ENCODE measurements around the gene SDK2.

SDK2 gene

DNA sequence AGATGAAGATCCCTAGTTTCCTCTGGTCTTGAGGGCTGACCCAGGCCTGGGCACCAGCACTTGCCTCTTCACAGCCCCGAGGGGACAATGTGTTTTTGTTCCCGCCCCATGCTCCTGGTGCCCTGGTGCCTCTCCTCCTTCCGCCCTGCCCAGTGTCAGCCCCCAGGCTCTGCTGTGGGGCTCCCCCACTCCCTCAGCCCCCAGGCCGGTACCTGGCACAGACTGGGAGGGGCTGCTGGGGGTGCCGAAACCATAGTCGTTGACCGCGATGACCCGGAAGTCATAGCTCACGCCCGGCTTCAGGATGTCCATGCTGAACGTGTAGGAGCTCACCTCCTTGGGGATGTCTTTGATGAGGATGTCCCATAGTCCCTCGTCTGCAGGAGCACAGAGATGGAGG, 292.0 kb downstream of the SDK2 start:
- no peak for DNase-seq

DNA sequence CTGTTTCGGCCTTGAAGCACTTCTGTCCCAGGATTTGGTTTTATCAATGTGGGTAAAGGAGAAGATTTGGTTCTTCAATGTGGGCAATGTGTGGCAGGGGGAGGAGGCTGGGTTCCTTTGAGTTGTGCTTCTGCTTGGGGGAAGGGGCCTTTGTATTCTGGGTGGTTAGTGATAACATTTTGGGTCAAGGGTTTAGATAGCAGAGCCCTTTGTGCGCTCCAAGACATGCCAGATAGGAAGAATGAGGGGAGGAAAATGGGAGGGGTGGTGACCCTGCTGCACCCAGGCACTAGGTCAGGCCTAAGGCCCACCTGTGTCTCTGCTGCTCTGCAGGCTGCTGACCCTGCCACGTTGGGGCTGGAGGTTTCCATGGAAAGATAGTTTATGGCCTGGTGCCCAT, 292.5 kb downstream of the SDK2 start:
- no peak for DNase-seq

DNA sequence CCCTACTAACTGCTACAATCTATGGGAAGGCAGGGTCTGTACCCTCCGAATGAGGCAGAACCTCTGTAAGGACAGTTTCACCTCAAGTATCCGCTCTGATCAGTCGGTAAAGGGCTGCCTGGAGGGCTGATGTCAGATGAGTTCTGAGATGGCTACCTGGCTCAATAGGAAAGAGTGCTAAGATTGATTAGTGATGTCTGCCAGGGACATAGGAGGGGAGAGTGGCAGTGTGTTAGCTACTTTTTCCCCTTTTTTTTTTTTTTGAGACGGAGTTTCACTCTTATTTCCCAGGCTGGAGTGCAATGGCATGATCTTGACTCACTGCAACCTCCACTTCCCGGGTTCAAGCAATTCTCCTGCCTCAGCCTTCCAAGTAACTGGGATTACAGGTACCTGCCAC, 293.4 kb downstream of the SDK2 start:
- DNase-seq: no peak

DNA sequence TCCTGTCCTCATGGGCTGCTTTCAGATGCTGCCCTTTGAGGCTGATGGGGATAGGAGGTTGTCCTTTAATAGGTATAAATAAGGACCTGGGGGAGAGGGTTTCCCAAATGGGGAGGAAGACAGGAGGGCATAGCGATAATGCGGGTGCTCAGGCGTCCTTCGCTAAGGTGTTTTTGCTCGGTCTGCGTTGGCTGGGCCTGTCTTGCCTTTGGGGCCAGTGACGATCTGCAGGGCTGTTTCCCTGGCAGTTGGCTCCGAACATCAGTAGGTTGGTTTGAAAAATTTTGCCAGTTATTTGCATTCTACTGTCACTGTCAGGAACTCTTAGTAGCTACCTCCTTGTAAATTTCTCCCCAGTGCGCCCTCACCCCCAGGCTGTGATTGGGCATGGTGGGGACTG, 294.6 kb downstream of the SDK2 start:
- DNase-seq: no peak

DNA sequence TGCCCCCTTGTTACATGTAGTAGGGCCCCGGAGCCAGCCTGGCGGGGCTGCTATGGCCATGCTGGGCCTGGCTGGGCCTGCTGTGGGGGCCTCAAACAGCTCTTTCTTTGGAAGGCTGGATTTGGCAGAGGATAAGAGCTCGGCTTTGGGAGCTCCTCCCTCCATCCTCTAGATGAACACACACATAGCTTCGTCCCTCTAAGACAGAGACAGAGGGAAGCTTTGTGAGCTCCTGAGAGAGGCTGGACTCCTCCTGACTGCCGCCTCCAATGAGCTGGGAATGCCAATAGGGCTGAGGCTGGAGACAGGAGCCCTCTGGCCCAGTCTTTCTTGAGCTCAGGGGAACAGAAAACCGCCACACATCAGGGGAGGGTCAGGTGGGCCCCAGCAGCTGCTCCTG, 295.1 kb downstream of the SDK2 start:
- DNase-seq: no peak

DNA sequence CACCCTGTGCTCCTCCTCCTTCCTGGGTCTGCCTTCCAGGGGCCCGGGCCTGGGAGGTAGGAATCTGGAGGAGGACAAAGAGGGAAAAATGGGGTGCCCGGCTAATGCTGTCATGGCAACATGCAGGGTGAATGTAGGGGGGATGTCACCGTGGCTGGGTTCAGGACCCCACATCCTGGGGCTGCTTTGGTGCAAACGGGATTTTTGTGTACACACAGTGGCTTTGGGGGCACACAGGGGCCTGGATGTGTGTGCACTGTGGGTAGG, 295.5 kb downstream of the SDK2 start:
- no peak for DNase-seq

DNA sequence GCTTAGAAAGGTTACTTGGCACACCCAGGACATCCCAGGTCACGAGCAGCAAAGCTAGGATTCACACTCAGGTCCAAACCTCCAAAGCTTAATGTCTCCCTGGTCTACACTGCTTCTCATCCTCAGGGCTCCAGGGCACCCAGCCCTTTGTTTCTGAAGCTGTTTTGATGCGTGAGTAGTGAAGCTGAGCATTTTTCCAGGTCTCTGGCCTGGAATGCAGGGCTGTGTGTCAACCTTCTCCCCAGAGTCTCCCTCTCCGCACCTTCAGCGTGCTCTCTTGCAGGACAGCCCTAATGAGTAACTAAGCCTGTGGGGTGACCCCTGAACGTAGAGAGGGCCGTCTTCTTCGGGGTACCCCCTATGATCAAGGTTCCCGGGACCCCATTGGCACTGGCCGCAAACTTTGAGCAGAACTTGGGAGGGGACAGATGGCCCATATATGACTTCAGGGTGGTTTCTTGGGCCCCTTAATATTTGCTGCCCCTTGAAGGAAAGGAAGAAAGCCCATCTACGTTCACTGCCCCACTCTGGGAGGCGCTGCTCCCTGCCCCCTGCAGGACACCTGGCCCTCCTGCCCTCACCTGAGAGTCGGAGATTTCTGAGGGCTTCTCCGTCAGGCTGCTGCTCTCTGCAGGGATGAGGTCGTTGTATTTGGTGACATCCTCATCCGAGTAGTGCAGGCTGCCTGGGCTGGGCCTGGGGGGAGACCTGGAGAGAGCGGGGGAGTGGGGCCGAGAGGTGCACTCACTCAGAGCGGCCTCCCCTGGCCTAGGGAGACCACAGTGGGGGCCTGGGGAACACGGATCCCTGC, 296.0 kb downstream of the SDK2 start:
- DNase-seq: no peak

DNA sequence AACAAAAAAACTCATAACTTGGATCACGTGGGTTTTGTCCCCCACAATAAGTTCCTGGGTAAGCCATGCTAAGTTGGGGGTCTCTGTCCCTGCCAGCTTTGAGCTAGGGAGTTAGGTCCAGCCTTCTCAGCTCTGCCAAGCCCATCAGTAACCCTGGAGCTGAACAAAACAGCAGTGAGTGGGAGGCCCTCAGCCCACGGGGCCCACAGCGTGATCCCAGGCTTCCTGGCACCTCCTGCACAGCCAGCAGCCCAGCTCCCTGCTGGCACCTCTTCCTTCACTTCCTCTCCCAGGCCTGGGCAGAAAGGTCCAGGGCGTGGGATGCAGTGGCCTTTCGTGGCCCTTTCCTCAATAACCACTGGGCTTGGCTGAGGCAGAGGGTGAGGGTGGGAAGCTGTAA, 296.9 kb downstream of the SDK2 start:
- DNase-seq: no peak

DNA sequence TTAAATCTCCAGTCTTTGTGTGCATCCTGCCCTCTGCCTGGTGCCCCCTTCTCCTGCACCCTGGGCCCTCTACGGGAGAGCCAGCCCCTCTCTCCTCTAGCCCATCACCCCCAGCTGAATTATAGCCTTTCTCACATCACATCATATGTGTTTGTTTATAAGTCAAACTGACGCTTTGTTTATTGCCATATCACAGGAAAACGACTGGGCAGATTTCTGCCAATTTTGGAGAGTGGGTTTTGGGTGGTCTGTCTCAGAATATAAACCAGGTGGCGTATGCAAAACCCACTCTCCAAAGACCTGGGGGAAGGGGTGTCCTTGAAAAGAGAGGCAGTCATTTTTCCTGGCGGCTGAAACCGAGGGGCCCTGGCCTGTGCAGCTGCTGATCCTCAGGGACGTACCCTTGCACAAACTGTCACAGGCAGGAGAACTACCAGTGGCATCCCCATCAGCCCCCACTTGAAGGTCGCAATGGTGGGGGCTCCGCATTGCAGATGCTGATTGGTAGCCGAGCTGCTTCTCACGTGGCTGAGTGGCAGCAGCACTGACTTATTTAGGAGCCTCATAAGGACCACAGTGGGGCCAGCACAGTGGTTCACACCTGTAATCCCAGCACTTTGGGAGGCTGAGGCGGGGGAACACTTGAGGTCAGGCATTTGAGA, 297.6 kb downstream of the SDK2 start:
- no peak for DNase-seq

DNA sequence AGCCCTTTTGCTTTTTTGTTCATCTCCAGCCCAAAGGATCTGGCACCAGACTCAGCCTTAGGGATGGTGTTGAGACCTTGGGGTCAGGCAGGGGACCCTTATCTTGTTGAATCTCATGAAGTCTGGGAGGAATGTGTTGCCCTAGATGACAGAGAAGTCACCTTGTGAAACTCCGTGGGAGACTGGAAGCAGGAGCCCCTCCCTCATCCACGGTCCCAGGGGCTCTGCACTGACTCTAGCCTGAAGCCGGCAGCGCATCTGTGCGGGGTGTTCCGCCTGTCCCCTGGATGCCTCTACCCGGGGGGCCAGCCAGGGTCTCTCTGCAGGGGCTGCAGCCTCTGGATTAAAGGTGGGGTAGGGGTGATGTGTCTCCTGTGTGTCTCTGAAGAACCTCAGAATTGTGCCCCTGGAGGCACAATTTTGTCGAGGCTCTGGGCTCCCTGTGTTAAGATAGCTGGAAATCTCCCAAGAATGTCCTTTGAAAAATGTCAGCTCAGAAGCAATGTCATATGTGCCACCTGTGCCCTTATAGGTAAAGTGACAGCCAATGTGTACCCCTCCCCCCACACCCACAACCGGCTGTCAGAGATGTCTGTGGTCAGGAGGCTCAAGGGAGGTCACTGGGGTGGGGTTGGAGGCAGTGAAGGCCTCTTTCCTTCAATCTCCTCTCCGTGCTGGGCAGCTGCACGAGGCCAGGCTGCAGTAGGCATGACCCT, 300.3 kb downstream of the SDK2 start:
- DNase-seq: no peak

DNA sequence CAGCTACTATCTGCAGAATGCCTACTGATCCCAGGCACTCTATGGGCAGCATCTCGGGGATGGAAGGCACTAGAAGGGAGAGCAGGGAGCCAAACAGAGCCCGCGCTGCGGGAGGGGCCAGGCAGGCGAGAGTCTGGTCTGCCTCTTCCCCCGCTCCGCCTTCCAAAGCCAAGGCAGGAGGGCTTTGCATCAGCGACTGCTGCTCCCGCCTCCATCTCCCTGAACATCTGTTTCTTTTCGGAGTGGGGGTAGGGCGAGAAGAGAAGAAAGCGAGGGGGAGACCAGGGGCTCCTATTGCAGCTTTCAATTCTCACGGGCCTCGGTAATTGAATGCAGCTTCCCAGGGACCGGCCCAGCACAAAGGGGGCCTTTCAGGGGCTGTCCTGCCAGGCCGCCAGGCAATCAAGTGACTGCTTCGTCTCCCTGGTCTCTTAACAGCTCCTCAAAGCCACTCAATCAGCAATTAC, 301.0 kb downstream of the SDK2 start:
- DNase-seq: no peak

DNA sequence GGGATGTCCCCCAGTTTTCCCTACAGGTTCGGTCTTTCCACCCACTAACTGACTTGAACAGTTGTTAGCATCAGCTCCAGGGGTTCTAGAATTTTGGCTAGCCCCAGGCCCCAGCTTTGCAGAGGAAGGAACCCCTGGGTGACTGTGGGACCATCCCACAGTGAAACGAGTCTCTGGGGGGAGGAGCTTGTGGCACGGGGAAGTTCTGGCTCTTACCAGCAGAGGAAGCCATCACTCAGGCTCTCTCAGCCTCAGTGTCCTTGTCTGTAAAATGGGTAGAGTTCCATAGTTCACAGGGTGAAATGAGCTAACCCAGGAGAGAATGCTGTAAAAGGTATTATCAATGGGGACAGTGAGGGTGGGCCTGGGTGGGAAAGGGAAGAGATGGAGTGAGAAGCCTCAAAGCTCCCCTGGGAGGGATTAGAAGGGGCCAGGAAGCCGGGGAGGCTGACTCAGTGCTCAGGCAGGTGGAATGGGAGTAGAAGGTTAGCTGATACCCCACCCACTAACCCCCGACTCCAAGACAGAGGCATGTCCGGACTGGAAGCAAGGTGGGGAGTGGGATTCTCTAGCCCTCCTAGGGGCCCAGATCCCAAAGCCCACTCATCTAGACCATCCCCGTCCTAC, 301.6 kb downstream of the SDK2 start:
- DNase-seq: no peak

DNA sequence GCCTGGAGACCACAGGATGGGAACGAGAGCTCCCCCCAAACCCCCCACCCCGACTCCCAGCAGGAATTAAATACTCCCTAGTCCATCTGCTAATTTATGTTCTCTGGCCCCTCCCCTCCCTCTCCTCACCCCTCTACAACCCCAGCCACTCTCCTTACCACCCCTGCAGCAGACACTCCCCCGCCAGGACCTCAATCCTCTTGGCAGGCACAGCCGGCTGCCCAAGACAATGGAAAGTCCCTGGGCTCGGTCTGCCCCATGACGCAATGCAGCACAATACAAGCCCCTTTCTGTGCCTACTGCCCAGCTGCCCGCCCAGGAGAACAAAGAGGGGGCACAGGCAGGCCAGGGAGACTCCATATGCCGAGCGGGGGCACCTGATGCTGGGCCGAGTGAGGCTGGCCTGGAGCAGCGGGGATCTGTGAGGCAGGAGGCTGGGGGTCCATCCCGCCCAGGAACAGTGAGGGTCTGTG, 302.2 kb downstream of the SDK2 start:
- DNase-seq: no peak

DNA sequence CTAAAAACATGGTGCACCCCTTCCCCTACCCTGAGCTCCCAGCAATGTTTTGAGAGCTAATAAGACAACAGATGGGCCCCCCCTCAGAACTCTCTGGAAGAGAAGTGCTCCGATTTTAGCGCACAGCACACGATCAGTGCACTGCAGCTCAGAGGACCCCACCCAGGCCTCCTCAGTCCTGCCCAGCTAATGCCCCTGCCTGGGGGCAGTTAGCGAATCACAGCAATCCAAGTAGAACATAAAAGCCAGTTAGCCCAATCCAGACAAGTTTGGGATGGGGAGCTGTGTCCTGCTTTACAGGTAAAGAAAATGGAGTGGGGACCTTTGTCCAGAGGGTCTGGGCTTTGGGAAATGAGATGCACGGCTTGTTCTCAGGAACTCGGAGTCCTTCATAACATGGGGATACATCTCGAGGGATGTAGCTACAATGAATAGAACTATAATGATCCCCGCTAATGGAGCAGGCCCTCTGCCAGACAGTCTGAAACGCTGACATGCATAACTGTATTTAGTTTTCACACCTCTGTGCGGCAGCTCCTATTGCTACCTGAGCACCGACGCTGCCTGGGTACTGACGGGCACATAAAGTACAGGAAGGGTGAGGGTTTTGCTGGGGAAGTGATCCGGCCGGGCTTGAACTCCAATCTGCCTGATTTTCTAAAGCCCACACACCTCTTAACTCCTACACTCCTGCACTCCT, 302.7 kb downstream of the SDK2 start:
- DNase-seq: no peak

DNA sequence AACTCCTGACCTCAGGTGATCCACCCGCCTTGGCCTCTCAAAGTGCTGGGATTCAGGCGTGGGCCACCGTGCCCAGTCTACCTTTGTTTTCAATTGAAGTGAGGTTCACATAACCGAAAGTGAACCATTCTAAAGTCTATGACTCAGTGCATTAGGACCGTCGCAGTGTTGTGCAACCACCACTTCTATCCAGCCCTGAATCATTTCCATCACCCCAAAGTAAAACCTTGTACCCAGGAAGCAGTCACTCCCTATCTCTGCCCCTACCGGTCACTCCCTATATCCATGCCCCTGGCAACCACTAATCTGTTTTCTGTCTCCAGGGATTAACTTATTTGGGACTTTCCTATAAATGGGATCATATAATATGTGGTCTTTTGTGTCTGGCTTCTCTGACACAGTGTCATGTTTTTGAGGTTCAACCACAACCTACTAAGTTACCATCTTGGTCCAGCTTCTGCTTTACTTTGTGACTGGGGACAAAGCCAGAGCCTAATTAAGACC, 304.1 kb downstream of the SDK2 start:
- no peak for DNase-seq

DNA sequence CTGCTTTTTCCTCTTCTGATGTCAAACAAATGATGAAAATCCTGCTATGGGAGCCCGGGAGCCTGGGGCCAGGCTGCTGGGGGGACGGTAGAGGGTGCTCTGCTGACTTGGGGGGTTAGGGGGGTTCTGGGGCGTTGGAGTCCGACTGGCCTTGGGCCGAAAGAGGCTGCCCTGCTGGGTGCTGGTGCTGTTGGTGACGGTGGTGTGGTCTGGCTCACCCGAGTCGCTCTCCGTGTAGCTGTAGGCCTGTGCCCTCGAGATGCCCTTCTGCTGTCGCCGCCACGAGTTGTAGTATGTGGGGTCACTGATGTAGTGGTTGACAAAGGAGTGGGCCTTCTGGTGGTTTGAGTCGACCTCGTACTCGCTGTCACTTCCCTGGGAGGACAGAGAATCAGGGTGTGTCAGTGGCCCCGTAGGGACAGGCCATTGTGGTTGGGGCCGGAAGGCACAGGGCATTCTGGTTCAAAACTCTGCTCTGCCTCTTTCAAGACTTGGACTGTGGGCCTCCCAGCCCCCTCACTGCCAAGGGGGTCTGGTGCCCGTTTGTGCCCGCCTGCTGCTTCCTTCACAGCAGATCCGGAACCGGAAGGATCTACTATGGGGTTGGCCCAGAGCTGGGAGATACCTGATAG, 305.6 kb downstream of the SDK2 start:
- DNase-seq: no peak

DNA sequence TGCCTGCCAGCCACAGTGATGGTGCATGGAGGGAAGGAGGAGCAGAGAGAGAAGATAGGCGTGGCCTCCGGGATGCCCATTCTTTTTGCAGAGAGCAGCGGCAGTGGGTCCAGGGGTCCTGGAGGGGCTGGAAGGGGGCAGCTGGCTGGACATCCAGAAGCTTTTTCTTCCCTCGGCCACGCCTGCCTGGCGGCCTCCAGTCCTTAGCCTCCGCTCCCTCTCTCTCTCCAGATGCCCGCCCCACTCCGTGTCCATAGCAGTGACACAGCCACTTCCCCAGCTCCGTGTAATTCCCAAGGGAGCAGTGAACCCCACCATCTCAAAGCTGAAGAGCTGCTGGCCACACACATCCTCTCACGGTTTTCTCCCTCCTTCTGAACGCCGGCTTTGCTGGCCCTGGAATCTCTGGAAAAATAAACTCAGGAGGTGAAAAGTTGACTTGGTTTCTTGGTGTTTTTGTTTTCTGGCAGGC, 306.2 kb downstream of the SDK2 start:
- no peak for DNase-seq

DNA sequence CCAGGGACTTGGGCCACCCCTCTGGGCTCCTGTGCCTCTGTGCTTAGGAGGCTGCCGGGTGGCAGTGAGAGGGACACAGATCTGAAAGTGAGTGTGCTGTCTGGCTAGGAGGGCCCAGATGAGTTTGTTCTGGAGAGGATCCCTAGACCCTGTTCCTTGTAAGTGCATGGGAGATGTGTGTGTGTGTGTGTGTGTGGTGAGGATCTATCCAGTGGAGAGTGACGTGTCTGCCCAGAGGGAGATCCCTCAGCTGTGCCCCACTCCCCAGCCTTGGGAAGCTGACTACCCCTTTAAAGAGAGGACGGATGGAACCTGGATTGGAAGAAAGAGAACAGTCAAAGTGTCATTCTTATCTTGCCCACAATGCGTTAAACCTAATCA, 306.9 kb downstream of the SDK2 start:
- DNase-seq: no peak

DNA sequence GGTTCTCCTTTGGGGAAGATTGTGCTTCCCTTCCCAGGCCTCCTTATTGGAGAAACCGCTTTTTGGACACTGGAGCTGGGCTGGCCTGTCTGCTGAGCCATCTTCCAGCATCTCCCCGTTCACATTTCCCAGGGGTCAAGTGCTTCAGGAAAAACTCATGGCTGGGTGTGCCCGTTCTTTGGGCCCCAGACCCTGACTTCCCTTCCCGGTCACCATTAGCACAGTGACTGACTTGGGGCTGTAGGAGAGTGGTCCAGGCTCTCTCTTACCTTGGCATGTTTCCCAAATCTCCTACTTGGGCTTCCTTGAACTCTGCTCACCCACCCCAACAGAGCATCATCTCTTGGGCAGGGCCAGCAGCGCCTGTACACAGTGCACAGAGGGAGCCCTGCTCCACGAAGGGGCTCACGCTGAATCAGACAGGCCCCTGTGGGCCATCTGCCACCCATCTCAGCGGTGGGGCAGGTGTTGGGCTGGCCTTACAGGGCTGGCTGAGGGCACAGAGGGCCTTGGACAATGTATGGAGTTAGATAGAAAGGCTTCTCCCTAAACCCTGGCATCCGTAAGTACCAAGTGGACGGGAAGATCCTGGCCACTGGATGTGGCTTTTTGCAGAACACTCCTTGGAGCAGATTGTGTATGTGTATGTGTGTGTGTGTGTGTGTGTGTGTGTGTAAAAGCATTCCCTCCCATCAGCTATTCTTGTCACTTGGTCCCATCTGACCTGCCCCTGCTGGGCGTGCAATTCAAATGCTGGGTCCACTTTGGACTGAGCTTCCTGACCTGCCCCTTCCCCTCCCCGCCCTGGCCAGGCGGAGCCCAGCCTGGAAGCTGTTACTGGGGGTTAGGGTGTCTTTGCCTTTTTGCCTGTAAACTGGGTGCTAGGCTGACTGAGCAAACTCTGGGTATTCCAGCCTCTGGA, 307.6 kb downstream of the SDK2 start:
- no peak for DNase-seq

DNA sequence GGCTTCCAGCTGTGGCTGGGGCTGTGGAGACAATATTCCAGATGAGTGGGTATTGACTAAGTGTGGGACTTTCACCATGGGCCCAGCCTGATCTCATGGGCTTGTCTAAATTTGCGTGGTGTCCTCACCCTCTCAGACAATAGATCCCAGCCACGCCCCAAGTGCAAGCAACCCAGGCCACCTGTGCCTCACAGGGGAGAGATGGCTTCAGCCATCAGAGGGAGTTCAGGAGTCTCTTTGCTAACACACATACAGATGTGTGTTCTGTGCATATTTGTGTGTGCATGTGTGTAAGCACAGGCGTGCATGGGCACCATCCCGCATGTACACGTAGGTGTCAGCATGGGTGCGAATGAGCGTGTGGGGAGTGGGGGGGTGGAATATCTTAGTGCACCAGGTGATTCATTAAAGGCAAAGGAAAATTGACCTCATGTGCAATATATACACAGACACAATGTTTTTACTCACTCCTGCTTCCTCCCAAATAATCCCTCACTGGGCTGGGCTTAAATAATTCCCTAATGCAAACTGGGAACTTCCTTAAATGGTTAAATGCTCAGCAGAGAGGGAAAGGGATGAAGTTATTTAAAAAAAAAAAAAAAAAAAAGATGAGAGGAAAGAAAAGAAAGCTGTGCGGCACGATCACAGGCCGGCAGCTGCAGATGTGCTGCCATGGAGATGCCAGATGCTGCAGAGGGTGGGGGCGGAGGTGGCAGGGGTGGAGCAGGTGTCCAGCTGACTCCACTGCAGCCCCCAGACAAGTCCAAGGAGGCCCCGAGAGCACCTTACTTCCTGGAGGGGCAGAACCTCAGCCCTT, 308.4 kb downstream of the SDK2 start:
- no peak for DNase-seq

Measured in hematopoietic multipotent progenitor cell treated with erythropoietin and hydrocortisone succinate and interleukin-3 and kit ligand, for 4 days (in vitro differentiated cells).